Testis (tissue), 3 donors: ENCODE data around the gene DPF3. TPM values are rescaled to one million over a fixed set of nuclear protein-coding genes. Genes with fewer than 3 reads are reported as not detected.

Experiments used
- DNase-seq: peaks from one replicate; pipeline ENCODE4 v3.0.0-alpha.2; 2019
- H3K27ac ChIP-seq, 2 donors: fragments of 200-600 bp; sonication (generic); one replicate each; pipeline ENCODE4 v1.5.1; 2019
- H3K27me3 ChIP-seq: fragments of 200-600 bp; sonication (generic); one replicate; pipeline ENCODE4 v1.5.1; 2019
- H3K36me3 ChIP-seq: fragments of 200-600 bp; sonication (generic); one replicate; pipeline ENCODE4 v1.5.1; 2017; ENCODE audit warnings: low read depth; ENCODE audit errors: missing control alignments
- H3K4me1 ChIP-seq: fragments of 200-600 bp; sonication (generic); one replicate; pipeline ENCODE4 v1.5.1; 2019
- H3K4me3 ChIP-seq, 2 donors: fragments of 200-600 bp; sonication (generic); one replicate each; pipeline ENCODE4 v1.5.1; 2017 to 2019
- H3K9me3 ChIP-seq: fragments of 200-600 bp; sonication (generic); one replicate; pipeline ENCODE4 v1.5.1; 2017
- CTCF ChIP-seq, 3 experiments: fragments of 450-650 bp in 2 of 3; fragments of 200-600 bp in 1 of 3; sonication (generic) in 1 of 3; IDR thresholded peaks; one replicate each; pipeline ENCODE4 v1.5.1; 2016 to 2019; ENCODE audit warnings: antibody characterized with exemption in 3 of 3, mild to moderate bottlenecking in 2 of 3, moderate library complexity in 1 of 3
- POLR2A ChIP-seq: fragments of 450-650 bp; IDR thresholded peaks from one replicate; pipeline ENCODE4 v1.6.1; 2017; ENCODE audit warnings: antibody characterized with exemption, mild to moderate bottlenecking, moderate library complexity
- WGBS, 2 donors: methylation state at CpG; one replicate each; pipeline ENCODE4 v1.1.5; 2018; 5-methylcytosine and 5-hydroxymethylcytosine counted together
- intact Hi-C: fragments of 100-400 bp; cut with DNase I; formaldehyde crosslinking; loops from one replicate; pipeline ENCODE4 v1.15.1; 2023; ENCODE audit warnings: low total_unique reads
- polyA plus RNA-seq: library from polyadenylated mRNA; stranded (reverse); fragments of 350-450 nt; fragmentation: Illumina TruSeq; extraction: RNeasy Lipid Tissue Mini Kit (QIAGEN cat#74804); gene quantifications from one replicate; pipeline ENCODE4 v1.2.3, GENCODE V29; 2014; ENCODE audit warnings: low read depth, low replicate concordance; ENCODE audit not compliant: insufficient read depth
- total RNA-seq, 2 donors: library from RNA; depleted of rRNA; stranded (reverse); fragments of >200 nt; gene quantifications; one replicate each; pipeline ENCODE4 v1.2.3, GENCODE V29; 2016

DPF3 gene
- total and polyA plus RNA-seq, 3 donors from 2014 or later = 14.6 to 41.6 (median 26.4) TPM

DNA sequence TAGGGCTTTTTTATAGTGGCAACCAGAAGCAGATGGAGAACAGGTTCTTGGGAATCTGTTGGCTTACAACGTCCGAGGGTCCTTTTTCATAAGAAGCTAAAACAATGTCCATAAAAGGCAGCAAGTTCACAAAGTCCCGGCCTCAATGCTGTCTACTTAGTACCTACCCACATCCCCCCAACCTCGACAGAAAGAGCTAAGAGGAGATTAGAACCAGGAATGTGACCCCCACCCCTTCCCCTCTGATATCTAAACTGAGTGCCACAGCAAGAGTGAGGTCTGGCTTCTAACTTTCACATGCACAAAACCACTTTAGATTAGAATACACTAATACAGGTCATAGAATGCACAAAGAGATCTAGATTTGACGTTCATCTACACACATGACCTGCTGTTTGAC, 4.5 kb downstream of the DPF3 start:
- no peaks in the 10 kb centered on the region for H3K36me3 ChIP-seq
- WGBS, 2 donors = 65 to 73% methylated on average over 5 of the region's 5 CpGs
- no peak overlapping the region for H3K27ac ChIP-seq
- H3K9me3 ChIP-seq = no peaks in the 10 kb centered on the region
- intact Hi-C loops = no loop called here
- H3K4me3 ChIP-seq = no peak overlapping the region
- DNase-seq = no peak
- no peaks in the 10 kb centered on the region for H3K27me3 ChIP-seq
- H3K4me1 ChIP-seq = peaks cover 8% of the 10 kb centered on the region
- TF ChIP-seq POLR2A (no peak), CTCF (IDR thresholded peaks at IDR 0.05) (no peak)

GRCh38 chr14:72888636-72889201, 5.2 kb downstream of the DPF3 start:
- TF ChIP-seq POLR2A = no peak
- TF ChIP-seq CTCF (IDR thresholded peaks at IDR 0.05) = no peak
- Histone ChIP-seq H3K4me3 (no peak overlapping the region), H3K9me3 (no peaks in the 10 kb centered on the region), H3K36me3 (no peaks in the 10 kb centered on the region), H3K27ac (no peak overlapping the region), H3K27me3 (no peaks in the 10 kb centered on the region), H3K4me1 (peaks cover 10% of the 10 kb centered on the region)
- DNase-seq = no peak
- intact Hi-C loops = no loop called here
- WGBS, 2 donors = 45 to 64% methylated on average over 2 of the region's 2 CpGs

DNA sequence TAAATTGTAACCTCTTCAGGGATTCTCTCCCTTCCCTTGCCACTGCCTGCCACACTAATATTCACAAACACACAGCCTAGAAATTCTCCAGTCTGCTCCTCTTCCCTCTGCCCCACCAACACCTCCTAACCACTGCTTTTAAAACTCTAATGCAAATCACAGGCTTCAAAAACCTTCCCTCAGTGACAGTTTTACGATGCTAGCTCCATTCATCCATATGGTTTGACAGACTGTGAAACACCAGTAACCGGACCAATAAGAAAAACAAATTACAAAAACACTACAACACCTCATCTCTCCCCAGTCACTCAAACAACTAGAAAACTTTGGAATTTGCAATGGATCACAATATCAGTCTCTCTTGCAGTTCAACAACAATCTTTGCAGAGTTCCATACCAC, 5.7 kb downstream of the DPF3 start:
- TF ChIP-seq CTCF (IDR thresholded peaks at IDR 0.05) (no peak), POLR2A (no peak)
- WGBS, 2 donors = 74 to 83% methylated on average over 2 of the region's 2 CpGs
- Histone ChIP-seq H3K4me1 (peaks cover 14% of the 10 kb centered on the region), H3K27me3 (no peaks in the 10 kb centered on the region), H3K9me3 (no peaks in the 10 kb centered on the region), H3K36me3 (no peaks in the 10 kb centered on the region), H3K27ac (no peak overlapping the region), H3K4me3 (no peak overlapping the region)
- intact Hi-C loops = no loop called here
- no peak for DNase-seq

GRCh38 chr14:72887514-72887913, 6.4 kb downstream of the DPF3 start:
- Histone ChIP-seq H3K36me3 (no peaks in the 10 kb centered on the region), H3K27me3 (no peaks in the 10 kb centered on the region), H3K4me1 (peaks cover 14% of the 10 kb centered on the region), H3K9me3 (no peaks in the 10 kb centered on the region), H3K4me3 (no peak overlapping the region), H3K27ac (no peak overlapping the region)
- DNase-seq = no peak
- intact Hi-C loops = no loop called here
- TF ChIP-seq POLR2A = no peak
- TF ChIP-seq CTCF (IDR thresholded peaks at IDR 0.05) = no peak
- 87 to 97% methylated on average over 3 of the region's 3 CpGs for WGBS, 2 donors

GRCh38 chr14:72884386-72884785, 9.5 kb downstream of the DPF3 start:
- TF ChIP-seq CTCF (IDR thresholded peaks at IDR 0.05) = no peak
- no peak for TF ChIP-seq POLR2A

More at GRCh38 chr14:72884386-72884785, 9.5 kb downstream of the DPF3 start:
- no peaks in the 10 kb centered on the region for H3K9me3 ChIP-seq
- WGBS, 2 donors = 74 to 83% methylated on average over 4 of the region's 4 CpGs
- H3K27me3 ChIP-seq = no peaks in the 10 kb centered on the region
- H3K4me1 ChIP-seq = peaks cover 6% of the 10 kb centered on the region
- intact Hi-C loops = no loop called here
- no peak overlapping the region for H3K27ac ChIP-seq
- no peak overlapping the region for H3K4me3 ChIP-seq
- DNase-seq = no peak
- no peaks in the 10 kb centered on the region for H3K36me3 ChIP-seq
